ENCODE measurements around the gene LHFPL2.
A peak's percentile ranks its signal among the peaks of the same experiment; 100 is the strongest.

DNA sequence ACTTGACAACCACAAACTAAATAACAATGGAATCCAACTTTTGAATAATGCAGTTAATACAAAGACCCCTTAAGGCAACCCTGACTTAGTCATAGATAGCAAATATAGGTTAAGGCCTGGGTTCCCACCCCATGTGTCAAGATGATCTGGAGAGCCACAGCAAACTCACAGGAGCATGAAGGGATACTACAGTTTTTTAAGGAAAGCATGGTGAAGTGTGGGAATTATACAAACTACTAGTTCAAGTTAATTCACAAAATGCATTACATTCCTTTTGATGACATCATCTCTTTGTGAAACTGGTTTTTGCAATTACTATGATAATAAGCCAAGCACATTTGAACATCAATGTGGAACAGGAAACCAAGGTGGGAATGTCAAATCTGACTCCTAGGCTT, 50.6 kb downstream of the LHFPL2 start:
- TF ChIP-seq, protein P1, sequence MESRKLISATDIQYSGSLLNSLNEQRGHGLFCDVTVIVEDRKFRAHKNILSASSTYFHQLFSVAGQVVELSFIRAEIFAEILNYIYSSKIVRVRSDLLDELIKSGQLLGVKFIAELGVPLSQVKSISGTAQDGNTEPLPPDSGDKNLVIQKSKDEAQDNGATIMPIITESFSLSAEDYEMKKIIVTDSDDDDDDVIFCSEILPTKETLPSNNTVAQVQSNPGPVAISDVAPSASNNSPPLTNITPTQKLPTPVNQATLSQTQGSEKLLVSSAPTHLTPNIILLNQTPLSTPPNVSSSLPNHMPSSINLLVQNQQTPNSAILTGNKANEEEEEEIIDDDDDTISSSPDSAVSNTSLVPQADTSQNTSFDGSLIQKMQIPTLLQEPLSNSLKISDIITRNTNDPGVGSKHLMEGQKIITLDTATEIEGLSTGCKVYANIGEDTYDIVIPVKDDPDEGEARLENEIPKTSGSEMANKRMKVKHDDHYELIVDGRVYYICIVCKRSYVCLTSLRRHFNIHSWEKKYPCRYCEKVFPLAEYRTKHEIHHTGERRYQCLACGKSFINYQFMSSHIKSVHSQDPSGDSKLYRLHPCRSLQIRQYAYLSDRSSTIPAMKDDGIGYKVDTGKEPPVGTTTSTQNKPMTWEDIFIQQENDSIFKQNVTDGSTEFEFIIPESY (IDR thresholded peaks at IDR 0.05; ENCODE audit: extremely low read depth, insufficient replicate concordance, low read length) = no peak
- no peak for TF ChIP-seq RAD21 (IDR thresholded peaks at IDR 0.05; ENCODE audit: low read depth)
- TF ChIP-seq, protein P2, sequence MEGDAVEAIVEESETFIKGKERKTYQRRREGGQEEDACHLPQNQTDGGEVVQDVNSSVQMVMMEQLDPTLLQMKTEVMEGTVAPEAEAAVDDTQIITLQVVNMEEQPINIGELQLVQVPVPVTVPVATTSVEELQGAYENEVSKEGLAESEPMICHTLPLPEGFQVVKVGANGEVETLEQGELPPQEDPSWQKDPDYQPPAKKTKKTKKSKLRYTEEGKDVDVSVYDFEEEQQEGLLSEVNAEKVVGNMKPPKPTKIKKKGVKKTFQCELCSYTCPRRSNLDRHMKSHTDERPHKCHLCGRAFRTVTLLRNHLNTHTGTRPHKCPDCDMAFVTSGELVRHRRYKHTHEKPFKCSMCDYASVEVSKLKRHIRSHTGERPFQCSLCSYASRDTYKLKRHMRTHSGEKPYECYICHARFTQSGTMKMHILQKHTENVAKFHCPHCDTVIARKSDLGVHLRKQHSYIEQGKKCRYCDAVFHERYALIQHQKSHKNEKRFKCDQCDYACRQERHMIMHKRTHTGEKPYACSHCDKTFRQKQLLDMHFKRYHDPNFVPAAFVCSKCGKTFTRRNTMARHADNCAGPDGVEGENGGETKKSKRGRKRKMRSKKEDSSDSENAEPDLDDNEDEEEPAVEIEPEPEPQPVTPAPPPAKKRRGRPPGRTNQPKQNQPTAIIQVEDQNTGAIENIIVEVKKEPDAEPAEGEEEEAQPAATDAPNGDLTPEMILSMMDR (IDR thresholded peaks at IDR 0.05 in 2 of 3, conservative IDR thresholded peaks at IDR 0.05 in 1 of 3; ENCODE audit: borderline replicate concordance in 1 of 3, insufficient read depth in 1 of 3, low read depth in 2 of 3, low read length in 2 of 3) = no peak
- no peak for TF ChIP-seq EZH2 (IDR thresholded peaks at IDR 0.05)
- TF ChIP-seq POLR2A (IDR thresholded peaks at IDR 0.05; ENCODE audit: borderline replicate concordance, extremely low read depth, insufficient read depth, insufficient read length) = no peak
- TF ChIP-seq JUND (IDR thresholded peaks at IDR 0.05) = no peak
- no peak for TF ChIP-seq FOSL1 (IDR thresholded peaks at IDR 0.05; ENCODE audit: low read depth)
- no peak for TF ChIP-seq ZNF274 (IDR thresholded peaks at IDR 0.05; ENCODE audit: low read depth, low read length)
- no peak for TF ChIP-seq SIN3A (IDR thresholded peaks at IDR 0.05; ENCODE audit: low read depth)
- TF ChIP-seq, protein P3, sequence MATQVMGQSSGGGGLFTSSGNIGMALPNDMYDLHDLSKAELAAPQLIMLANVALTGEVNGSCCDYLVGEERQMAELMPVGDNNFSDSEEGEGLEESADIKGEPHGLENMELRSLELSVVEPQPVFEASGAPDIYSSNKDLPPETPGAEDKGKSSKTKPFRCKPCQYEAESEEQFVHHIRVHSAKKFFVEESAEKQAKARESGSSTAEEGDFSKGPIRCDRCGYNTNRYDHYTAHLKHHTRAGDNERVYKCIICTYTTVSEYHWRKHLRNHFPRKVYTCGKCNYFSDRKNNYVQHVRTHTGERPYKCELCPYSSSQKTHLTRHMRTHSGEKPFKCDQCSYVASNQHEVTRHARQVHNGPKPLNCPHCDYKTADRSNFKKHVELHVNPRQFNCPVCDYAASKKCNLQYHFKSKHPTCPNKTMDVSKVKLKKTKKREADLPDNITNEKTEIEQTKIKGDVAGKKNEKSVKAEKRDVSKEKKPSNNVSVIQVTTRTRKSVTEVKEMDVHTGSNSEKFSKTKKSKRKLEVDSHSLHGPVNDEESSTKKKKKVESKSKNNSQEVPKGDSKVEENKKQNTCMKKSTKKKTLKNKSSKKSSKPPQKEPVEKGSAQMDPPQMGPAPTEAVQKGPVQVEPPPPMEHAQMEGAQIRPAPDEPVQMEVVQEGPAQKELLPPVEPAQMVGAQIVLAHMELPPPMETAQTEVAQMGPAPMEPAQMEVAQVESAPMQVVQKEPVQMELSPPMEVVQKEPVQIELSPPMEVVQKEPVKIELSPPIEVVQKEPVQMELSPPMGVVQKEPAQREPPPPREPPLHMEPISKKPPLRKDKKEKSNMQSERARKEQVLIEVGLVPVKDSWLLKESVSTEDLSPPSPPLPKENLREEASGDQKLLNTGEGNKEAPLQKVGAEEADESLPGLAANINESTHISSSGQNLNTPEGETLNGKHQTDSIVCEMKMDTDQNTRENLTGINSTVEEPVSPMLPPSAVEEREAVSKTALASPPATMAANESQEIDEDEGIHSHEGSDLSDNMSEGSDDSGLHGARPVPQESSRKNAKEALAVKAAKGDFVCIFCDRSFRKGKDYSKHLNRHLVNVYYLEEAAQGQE (IDR thresholded peaks at IDR 0.05; ENCODE audit: low read depth) = no peak
- TF ChIP-seq, protein P4, sequence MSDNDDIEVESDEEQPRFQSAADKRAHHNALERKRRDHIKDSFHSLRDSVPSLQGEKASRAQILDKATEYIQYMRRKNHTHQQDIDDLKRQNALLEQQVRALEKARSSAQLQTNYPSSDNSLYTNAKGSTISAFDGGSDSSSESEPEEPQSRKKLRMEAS (IDR thresholded peaks at IDR 0.05) = 0 out of 2 replicates have a peak, but pooled peaks have one; percentile 34
- no peak for TF ChIP-seq POLR2AphosphoS5 (IDR thresholded peaks at IDR 0.05; ENCODE audit: low read depth, low read length)
